ENCODE data around the gene MARK1. TPM values are rescaled to one million over a fixed set of nuclear protein-coding genes. Genes with fewer than 3 reads are reported as not detected.

The MARK1 gene
- total RNA-seq, 1 experiment from 2014 or later = 1.8 TPM

GRCh38 chr1:220685879-220686278 lies 157.9 kb downstream of the MARK1 start:
- TF ChIP-seq, protein P1, sequence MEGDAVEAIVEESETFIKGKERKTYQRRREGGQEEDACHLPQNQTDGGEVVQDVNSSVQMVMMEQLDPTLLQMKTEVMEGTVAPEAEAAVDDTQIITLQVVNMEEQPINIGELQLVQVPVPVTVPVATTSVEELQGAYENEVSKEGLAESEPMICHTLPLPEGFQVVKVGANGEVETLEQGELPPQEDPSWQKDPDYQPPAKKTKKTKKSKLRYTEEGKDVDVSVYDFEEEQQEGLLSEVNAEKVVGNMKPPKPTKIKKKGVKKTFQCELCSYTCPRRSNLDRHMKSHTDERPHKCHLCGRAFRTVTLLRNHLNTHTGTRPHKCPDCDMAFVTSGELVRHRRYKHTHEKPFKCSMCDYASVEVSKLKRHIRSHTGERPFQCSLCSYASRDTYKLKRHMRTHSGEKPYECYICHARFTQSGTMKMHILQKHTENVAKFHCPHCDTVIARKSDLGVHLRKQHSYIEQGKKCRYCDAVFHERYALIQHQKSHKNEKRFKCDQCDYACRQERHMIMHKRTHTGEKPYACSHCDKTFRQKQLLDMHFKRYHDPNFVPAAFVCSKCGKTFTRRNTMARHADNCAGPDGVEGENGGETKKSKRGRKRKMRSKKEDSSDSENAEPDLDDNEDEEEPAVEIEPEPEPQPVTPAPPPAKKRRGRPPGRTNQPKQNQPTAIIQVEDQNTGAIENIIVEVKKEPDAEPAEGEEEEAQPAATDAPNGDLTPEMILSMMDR (IDR thresholded peaks at IDR 0.05; ENCODE audit: unreplicated experiment) = no peak
- no TSS peak for BruUV-seq (replicated peaks)
- intact Hi-C loops (cut with micrococcal nuclease; ENCODE audit: unreplicated experiment) = no loop called here
- no peak overlapping the region for H3K27ac Mint-ChIP-seq (ENCODE audit: unreplicated experiment)
- peaks cover 8% of the 10 kb centered on the region for H3K36me3 Mint-ChIP-seq (ENCODE audit: insufficient read depth, unreplicated experiment)
- CTCF ChIA-PET = interaction anchor here (0.8 to 1.2 kb wide), 5 partner anchors 12 to 405 kb away, joined by 3 to 5 read pairs (median 3); no protein-coding TSS in a partner anchor
- no peak overlapping the region for H3K4me3 Mint-ChIP-seq (ENCODE audit: low read depth, unreplicated experiment)
- H3K27me3 Mint-ChIP-seq (ENCODE audit: unreplicated experiment) = no peaks in the 10 kb centered on the region
- peak; percentile 37 for DNase-seq
- H3K4me1 Mint-ChIP-seq (ENCODE audit: low read depth, unreplicated experiment) = peaks cover 16% of the 10 kb centered on the region
- H3K9me3 Mint-ChIP-seq (ENCODE audit: low read depth, unreplicated experiment) = no peaks in the 10 kb centered on the region

DNA sequence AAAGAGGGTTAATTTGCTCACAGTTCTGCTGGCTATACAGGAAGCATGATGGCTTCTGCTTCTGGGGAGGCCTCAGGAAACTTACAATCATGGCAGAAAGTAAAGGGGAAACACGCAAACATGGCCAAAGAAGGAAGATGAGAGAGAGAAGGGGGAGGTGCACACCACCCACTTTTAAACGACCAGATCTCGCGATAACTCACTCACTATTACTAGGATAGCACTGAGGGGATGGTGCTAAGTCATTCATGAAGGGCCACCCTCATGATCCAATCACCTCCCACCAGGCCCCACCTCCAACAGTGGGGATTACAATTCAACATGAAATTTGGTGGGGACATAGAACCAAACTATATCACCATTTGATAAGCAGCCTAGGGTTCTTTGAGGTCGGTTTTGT lies 159.9 kb downstream of the MARK1 start:
- H3K4me1 Mint-ChIP-seq (ENCODE audit: low read depth, unreplicated experiment) = peaks cover 9% of the 10 kb centered on the region
- DNase-seq = no peak
- intact Hi-C loops (cut with micrococcal nuclease; ENCODE audit: unreplicated experiment) = no loop called here
- peaks cover 8% of the 10 kb centered on the region for H3K36me3 Mint-ChIP-seq (ENCODE audit: insufficient read depth, unreplicated experiment)
- no peak overlapping the region for H3K27ac Mint-ChIP-seq (ENCODE audit: unreplicated experiment)
- CTCF ChIA-PET = no interaction called here
- TF ChIP-seq, protein P1 (IDR thresholded peaks at IDR 0.05; ENCODE audit: unreplicated experiment) = no peak
- no peaks in the 10 kb centered on the region for H3K9me3 Mint-ChIP-seq (ENCODE audit: low read depth, unreplicated experiment)
- BruUV-seq (replicated peaks) = no TSS peak
- no peak overlapping the region for H3K4me3 Mint-ChIP-seq (ENCODE audit: low read depth, unreplicated experiment)
- no peaks in the 10 kb centered on the region for H3K27me3 Mint-ChIP-seq (ENCODE audit: unreplicated experiment)

DNA sequence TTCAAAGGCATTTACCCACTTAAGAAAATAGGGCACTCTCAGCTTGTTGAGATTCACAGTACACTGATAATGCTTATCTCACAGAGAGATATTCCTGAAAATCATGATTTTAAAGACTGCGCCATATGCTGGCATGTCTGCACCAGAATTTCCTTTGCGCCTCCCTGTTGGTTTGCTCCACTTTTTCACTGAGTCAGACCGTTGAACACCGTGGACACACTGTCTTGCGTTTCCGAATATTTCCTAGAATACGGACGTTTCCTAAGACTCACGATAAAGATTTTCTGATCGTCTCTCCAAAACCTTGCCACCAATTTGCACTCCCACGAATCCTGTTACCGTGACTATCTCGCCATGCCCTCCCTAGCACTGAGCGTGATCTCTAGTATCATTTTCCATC lies 161.7 kb downstream of the MARK1 start:
- TF ChIP-seq, protein P1 (IDR thresholded peaks at IDR 0.05; ENCODE audit: unreplicated experiment) = no peak
- CTCF ChIA-PET = interaction anchor here (1.4 kb wide), 1 partner anchor 87 kb away, joined by 3 read pairs; no protein-coding TSS in a partner anchor
- BruUV-seq (replicated peaks) = no TSS peak
- Mint-ChIP-seq H3K9me3 (ENCODE audit: low read depth, unreplicated experiment) (no peaks in the 10 kb centered on the region), H3K4me3 (ENCODE audit: low read depth, unreplicated experiment) (peak overlapping the region; percentile 95), H3K27ac (ENCODE audit: unreplicated experiment) (peak overlapping the region; percentile 71), H3K36me3 (ENCODE audit: insufficient read depth, unreplicated experiment) (peaks cover 8% of the 10 kb centered on the region), H3K27me3 (ENCODE audit: unreplicated experiment) (no peaks in the 10 kb centered on the region), H3K4me1 (ENCODE audit: low read depth, unreplicated experiment) (peaks cover 9% of the 10 kb centered on the region)
- intact Hi-C loops (cut with micrococcal nuclease; ENCODE audit: unreplicated experiment) = loop anchor here (2.0 kb wide), 1 partner anchor 43 kb away; no protein-coding TSS in a partner anchor
- no peak for DNase-seq

DNA sequence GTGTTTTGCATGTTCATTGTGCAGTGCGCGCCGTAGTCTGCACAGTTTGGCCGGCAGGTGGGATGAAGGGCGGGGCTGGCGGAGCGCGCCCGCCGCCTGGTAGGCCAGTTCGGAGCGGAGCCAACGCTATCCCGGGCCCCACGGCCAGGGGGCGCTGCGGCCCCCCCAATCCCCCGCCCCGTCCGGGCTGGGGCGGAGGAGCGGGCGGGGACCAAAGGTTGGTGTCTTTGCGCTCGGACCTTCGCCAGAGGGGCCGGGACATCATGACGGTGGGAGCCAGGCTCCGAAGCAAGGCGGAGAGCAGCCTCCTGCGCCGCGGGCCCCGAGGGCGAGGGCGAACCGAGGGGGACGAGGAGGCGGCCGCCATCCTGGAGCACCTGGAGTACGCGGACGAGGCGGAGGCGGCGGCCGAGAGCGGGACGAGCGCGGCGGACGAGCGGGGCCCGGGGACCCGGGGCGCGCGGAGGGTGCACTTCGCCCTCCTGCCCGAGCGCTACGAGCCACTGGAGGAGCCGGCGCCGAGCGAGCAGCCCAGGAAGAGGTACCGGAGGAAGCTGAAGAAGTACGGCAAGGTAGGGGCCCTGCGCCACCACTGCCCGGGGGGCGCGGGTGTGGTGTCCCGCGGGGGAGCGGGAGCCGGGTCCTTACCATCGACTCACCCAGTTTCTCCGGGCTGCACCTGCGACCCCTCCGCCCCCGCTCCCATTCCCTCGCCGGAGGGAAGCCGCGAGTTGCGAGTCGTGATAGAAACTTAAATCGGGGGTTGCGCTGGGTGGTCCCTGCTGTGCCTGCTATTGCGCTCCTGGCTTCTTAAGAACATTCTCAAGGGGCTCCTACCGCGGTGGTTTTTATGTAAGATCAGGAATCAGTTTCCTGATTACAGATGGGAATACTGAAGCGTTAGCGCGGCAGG lies 162.5 kb downstream of the MARK1 start, which contains the start of gene C1orf115:
TSS of gene C1orf115 (plus strand) at position 224 of the 913 bp plus-strand sequence. CDS start at position 264, 40 bp downstream.
- Mint-ChIP-seq H3K36me3 (ENCODE audit: insufficient read depth, unreplicated experiment) (peaks cover 8% of the 10 kb centered on the region), H3K9me3 (ENCODE audit: low read depth, unreplicated experiment) (no peaks in the 10 kb centered on the region), H3K27ac (ENCODE audit: unreplicated experiment) (peak within 1 kb of the TSS; percentile 71), H3K4me3 (ENCODE audit: low read depth, unreplicated experiment) (peak within 1 kb of the TSS; percentile 95), H3K27me3 (ENCODE audit: unreplicated experiment) (no peaks in the 10 kb centered on the region), H3K4me1 (ENCODE audit: low read depth, unreplicated experiment) (peaks cover 9% of the 10 kb centered on the region)
- no TSS peak for BruUV-seq (replicated peaks)
- DNase-seq = peak; percentile 94
- CTCF ChIA-PET = interaction anchor here (1.3 to 1.6 kb wide), 2 partner anchors 43 to 87 kb away, joined by 3 to 8 read pairs; no protein-coding TSS in a partner anchor
- intact Hi-C loops (cut with micrococcal nuclease; ENCODE audit: unreplicated experiment) = loop anchor here (2.0 kb wide), 1 partner anchor 42 kb away; no protein-coding TSS in a partner anchor
- TF ChIP-seq, protein P1 (IDR thresholded peaks at IDR 0.05; ENCODE audit: unreplicated experiment) = peak; percentile 99
